Caco-2 (cell line): ENCODE measurements around the gene S100A5. TPM values are rescaled to one million over a fixed set of nuclear protein-coding genes. Genes with fewer than 3 reads are reported as not detected.

ENCODE experiments used
- BruUV-seq: library from RNA; stranded (reverse); fragments of 400-500 nt; replicated peaks from 2 replicates; lab custom pipeline; 2021; lab: Mats Ljungman, UMichigan
- CTCF ChIA-PET: fragments of 300-600 bp; sonication (Branson Sonifier 250); formaldehyde crosslinking; loops from one replicate; lab custom pipeline; 2022; ENCODE audit warnings: antibody characterized with exemption; lab: Charles Lee
- POLR2A ChIA-PET: fragments of 300-600 bp; sonication (Branson Sonifier 250); formaldehyde crosslinking; loops from one replicate; lab custom pipeline; 2022; ENCODE audit warnings: antibody characterized with exemption; lab: Charles Lee
- DNase-seq, 2 experiments: peaks; one replicate each; pipeline versions ENCODE4 v3.0.0 to v3.0.0-alpha.2; 2020 to 2022
- H3K27me3 ChIP-seq: replicated peaks from 2 replicates; pipeline ENCODE4 v1.6.0; 2011; ENCODE audit warnings: low read length; ENCODE audit not compliant: control insufficient read depth, insufficient read depth
- H3K36me3 ChIP-seq: 2 replicates; pipeline ENCODE4 v1.5.1; 2011; ENCODE audit warnings: low read length; ENCODE audit not compliant: control insufficient read depth, insufficient read depth
- H3K4me1 ChIP-seq: fragments of 250-450 bp; sonication (Bioruptor Pico); 2 replicates; pipeline ENCODE4 v1.5.1; 2020; ENCODE audit warnings: mild to moderate bottlenecking
- H3K4me3 ChIP-seq: 2 replicates; pipeline ENCODE4 v1.5.1; 2011; ENCODE audit warnings: low read depth, mild to moderate bottlenecking, control low read depth, low read length
- H3K9me3 ChIP-seq: fragments of 250-450 bp; sonication (Bioruptor Pico); 2 replicates; pipeline ENCODE4 v1.5.1; 2020; ENCODE audit warnings: mild to moderate bottlenecking, moderate library complexity
- H3K27ac Mint-ChIP-seq: one replicate; pipeline ENCODE4 v1.8.0; 2022; ENCODE audit warnings: mixed read lengths; ENCODE audit not compliant: unreplicated experiment
- H3K27me3 Mint-ChIP-seq: one replicate; pipeline ENCODE4 v1.8.0; 2022; ENCODE audit warnings: mixed read lengths; ENCODE audit not compliant: insufficient read depth, unreplicated experiment
- H3K36me3 Mint-ChIP-seq: one replicate; pipeline ENCODE4 v1.8.0; 2022; ENCODE audit warnings: mild to moderate bottlenecking, mixed read lengths; ENCODE audit not compliant: insufficient read depth, unreplicated experiment
- H3K4me1 Mint-ChIP-seq: one replicate; pipeline ENCODE4 v1.8.0; 2022; ENCODE audit warnings: low read depth, mixed read lengths; ENCODE audit not compliant: unreplicated experiment
- H3K4me3 Mint-ChIP-seq: one replicate; pipeline ENCODE4 v1.8.0; 2022; ENCODE audit warnings: mild to moderate bottlenecking, moderate library complexity, mixed read lengths; ENCODE audit not compliant: unreplicated experiment
- H3K9me3 Mint-ChIP-seq: one replicate; pipeline ENCODE4 v1.8.0; 2022; ENCODE audit warnings: mixed read lengths; ENCODE audit not compliant: unreplicated experiment
- CTCF ChIP-seq, 2 experiments: fragments of 200-600 bp in 1 of 2; IDR thresholded peaks; 1 replicate in 1 of 2; 2 replicates in 1 of 2; pipeline versions ENCODE4 v1.5.1 to v1.8.0; 2011 to 2022; ENCODE audit warnings: antibody characterized with exemption in 1 of 2, control low read depth in 1 of 2, inconsistent platforms in 1 of 2, low read depth in 1 of 2, low read length in 1 of 2, mild to moderate bottlenecking in 1 of 2, moderate library complexity in 1 of 2; ENCODE audit not compliant: insufficient read depth in 1 of 2, severe bottlenecking in 1 of 2, unreplicated experiment in 1 of 2
- intact Hi-C: fragments of 100-400 bp; cut with micrococcal nuclease; formaldehyde crosslinking; loops from one replicate; pipeline ENCODE4 v1.10.0; 2022; ENCODE audit not compliant: unreplicated experiment
- total RNA-seq: library from RNA; stranded (reverse); gene quantifications from 2 replicates; pipeline ENCODE4 v1.2.3, GENCODE V29; 2022

The S100A5 gene
- total RNA-seq, 1 experiment from 2014 or later, result not detected

- H3K4me3 ChIP-seq, result no peak overlapping the region
- Mint-ChIP-seq H3K36me3 (peaks cover 18% of the 10 kb centered on the region), H3K9me3 (peaks cover 9% of the 10 kb centered on the region), H3K27me3 (no peaks in the 10 kb centered on the region), H3K27ac (no peak overlapping the region), H3K4me1 (peaks cover 34% of the 10 kb centered on the region), H3K4me3 (no peak overlapping the region)
- DNase-seq, result no peak
- no TSS peak for BruUV-seq
- ChIA-PET CTCF (interaction anchor here (1.9 to 3.7 kb wide), 5 partner anchors 14 to 103 kb away, joined by 5 to 16 read pairs (median 6); partner anchors contain the start of genes CHTOP, S100A14, S100A16 and S100A4), POLR2A (no interaction called here)
- intact Hi-C loops, result loop anchor here (1.0 kb wide), 2 partner anchors 15 to 96 kb away; partner anchors contain the start of gene S100A13
- H3K27me3 ChIP-seq, result no peaks in the 10 kb centered on the region
- H3K4me1 ChIP-seq, result peaks cover 32% of the 10 kb centered on the region
- no peaks in the 10 kb centered on the region for H3K9me3 ChIP-seq
- no peaks in the 10 kb centered on the region; the same call in 1 of the 2 replicates for H3K36me3 ChIP-seq
- no peak for TF ChIP-seq CTCF (IDR thresholded peaks at IDR 0.05; ENCODE audit: insufficient read depth in 1 of 2, low read depth in 1 of 2, low read length in 1 of 2, severe bottlenecking in 1 of 2, unreplicated experiment in 1 of 2)
These were observed 9.1 kb downstream of the S100A5 start for GRCh38 chr1:153531638-153532037.

GRCh38 chr1:153527683-153528040, 13.1 kb downstream of the S100A5 start:
- Mint-ChIP-seq H3K4me1 (peaks cover 31% of the 10 kb centered on the region), H3K36me3 (peaks cover 3% of the 10 kb centered on the region), H3K27ac (no peak overlapping the region), H3K27me3 (no peaks in the 10 kb centered on the region), H3K9me3 (peaks cover 9% of the 10 kb centered on the region), H3K4me3 (no peak overlapping the region)
- no peaks in the 10 kb centered on the region for H3K36me3 ChIP-seq
- no TSS peak for BruUV-seq
- no peak for TF ChIP-seq CTCF (IDR thresholded peaks at IDR 0.05; ENCODE audit: insufficient read depth in 1 of 2, low read depth in 1 of 2, low read length in 1 of 2, severe bottlenecking in 1 of 2, unreplicated experiment in 1 of 2)
- H3K4me1 ChIP-seq, result peaks cover 21% of the 10 kb centered on the region
- H3K9me3 ChIP-seq, result peaks cover 3% of the 10 kb centered on the region; the same call in 1 of the 2 replicates
- intact Hi-C loops, result no loop called here
- H3K4me3 ChIP-seq, result no peak overlapping the region
- ChIA-PET CTCF (no interaction called here), POLR2A (no interaction called here)
- H3K27me3 ChIP-seq, result no peaks in the 10 kb centered on the region
- DNase-seq, result no peak

GRCh38 chr1:153527023-153527682, 13.6 kb downstream of the S100A5 start:
- CTCF ChIA-PET, result no interaction called here

More at GRCh38 chr1:153527023-153527682, 13.6 kb downstream of the S100A5 start:
- Mint-ChIP-seq H3K36me3 (peaks cover 8% of the 10 kb centered on the region), H3K4me3 (no peak overlapping the region), H3K9me3 (peaks cover 9% of the 10 kb centered on the region), H3K27ac (no peak overlapping the region), H3K4me1 (peaks cover 26% of the 10 kb centered on the region), H3K27me3 (no peaks in the 10 kb centered on the region)
- no peak for TF ChIP-seq CTCF (IDR thresholded peaks at IDR 0.05; ENCODE audit: insufficient read depth in 1 of 2, low read depth in 1 of 2, low read length in 1 of 2, severe bottlenecking in 1 of 2, unreplicated experiment in 1 of 2)
- Histone ChIP-seq H3K4me1 (peaks cover 18% of the 10 kb centered on the region), H3K27me3 (no peaks in the 10 kb centered on the region), H3K4me3 (no peak overlapping the region), H3K36me3 (no peaks in the 10 kb centered on the region), H3K9me3 (peaks cover 5% of the 10 kb centered on the region; the same call in 1 of the 2 replicates)
- intact Hi-C loops, result no loop called here
- DNase-seq, result no peak
- POLR2A ChIA-PET, result no interaction called here
- no TSS peak for BruUV-seq
